AG04449 (cell line): ENCODE measurements around the gene DLD.
A peak's percentile ranks its signal among the peaks of the same experiment; 100 is the strongest.
"Not testable (repeated sequence)": the region's sequence is repeated elsewhere in the genome, so short reads cannot be mapped to it uniquely, and the experiment has no call there.

ENCODE experiments used
- CTCF ChIA-PET: fragments of 350-600 bp; formaldehyde crosslinking; extraction: SDS; loops from one replicate; lab custom pipeline; 2021; ENCODE audit warnings: antibody characterized with exemption; lab: Yijun Ruan, JAX
- POLR2A ChIA-PET: fragments of 400-600, 350-600 bp; formaldehyde crosslinking; extraction: SDS; loops from one replicate; lab custom pipeline; 2020; ENCODE audit warnings: antibody characterized with exemption, inconsistent platforms; lab: Yijun Ruan, JAX
- DNase-seq: peaks from one replicate; pipeline ENCODE4 v3.0.0-alpha.2; 2010; ENCODE audit warnings: low read depth, low spot score
- H3K4me3 ChIP-seq: 2 replicates; pipeline ENCODE4 v1.5.1; 2011; ENCODE audit warnings: low read depth, mild to moderate bottlenecking, control low read depth, low read length
- TF ChIP-seq, protein P1 (sequence below): IDR thresholded peaks from one replicate; pipeline ENCODE4 v1.5.1; 2011; ENCODE audit warnings: mild to moderate bottlenecking, moderate library complexity, low read length, control low read depth, inconsistent platforms; ENCODE audit not compliant: insufficient read depth; ENCODE audit errors: missing control alignments

The DLD gene, protein sequence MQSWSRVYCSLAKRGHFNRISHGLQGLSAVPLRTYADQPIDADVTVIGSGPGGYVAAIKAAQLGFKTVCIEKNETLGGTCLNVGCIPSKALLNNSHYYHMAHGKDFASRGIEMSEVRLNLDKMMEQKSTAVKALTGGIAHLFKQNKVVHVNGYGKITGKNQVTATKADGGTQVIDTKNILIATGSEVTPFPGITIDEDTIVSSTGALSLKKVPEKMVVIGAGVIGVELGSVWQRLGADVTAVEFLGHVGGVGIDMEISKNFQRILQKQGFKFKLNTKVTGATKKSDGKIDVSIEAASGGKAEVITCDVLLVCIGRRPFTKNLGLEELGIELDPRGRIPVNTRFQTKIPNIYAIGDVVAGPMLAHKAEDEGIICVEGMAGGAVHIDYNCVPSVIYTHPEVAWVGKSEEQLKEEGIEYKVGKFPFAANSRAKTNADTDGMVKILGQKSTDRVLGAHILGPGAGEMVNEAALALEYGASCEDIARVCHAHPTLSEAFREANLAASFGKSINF

DNA sequence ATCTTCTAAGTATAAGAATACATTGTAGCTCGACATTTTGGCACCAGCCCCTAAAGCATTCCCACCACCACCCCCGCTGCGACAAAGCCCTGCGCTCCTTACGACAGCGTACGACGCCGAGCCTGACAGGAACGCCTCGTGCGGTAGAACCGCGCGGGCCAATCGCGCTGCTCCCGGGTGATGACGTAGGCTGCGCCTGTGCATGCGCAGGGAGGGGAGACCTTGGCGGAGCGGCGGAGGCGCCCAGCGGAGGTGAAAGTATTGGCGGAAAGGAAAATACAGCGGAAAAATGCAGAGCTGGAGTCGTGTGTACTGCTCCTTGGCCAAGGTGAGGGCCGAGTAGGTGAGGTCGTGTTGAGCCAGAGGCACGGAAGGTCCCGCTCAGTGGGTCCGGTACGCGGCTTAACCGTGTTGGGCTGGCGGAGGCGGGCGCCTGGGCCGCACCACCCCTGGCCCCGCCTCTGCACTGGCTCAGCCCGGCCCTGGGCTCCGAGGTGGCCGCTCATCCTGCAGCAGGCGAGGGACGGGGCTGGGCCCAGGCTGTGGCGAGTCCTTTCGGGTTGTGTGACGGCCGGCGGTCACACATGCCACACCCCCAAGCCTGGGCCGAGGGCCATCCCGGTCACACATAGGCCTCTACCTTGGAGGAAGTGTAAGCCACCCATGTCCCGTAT lies at the start of gene DLD:
Gene DLD (plus strand): TSS at position 222 of the 674 bp plus-strand sequence. CDS start 68 bp downstream, at position 290.
- DNase-seq: peak; percentile 40
- TF ChIP-seq, protein P1, sequence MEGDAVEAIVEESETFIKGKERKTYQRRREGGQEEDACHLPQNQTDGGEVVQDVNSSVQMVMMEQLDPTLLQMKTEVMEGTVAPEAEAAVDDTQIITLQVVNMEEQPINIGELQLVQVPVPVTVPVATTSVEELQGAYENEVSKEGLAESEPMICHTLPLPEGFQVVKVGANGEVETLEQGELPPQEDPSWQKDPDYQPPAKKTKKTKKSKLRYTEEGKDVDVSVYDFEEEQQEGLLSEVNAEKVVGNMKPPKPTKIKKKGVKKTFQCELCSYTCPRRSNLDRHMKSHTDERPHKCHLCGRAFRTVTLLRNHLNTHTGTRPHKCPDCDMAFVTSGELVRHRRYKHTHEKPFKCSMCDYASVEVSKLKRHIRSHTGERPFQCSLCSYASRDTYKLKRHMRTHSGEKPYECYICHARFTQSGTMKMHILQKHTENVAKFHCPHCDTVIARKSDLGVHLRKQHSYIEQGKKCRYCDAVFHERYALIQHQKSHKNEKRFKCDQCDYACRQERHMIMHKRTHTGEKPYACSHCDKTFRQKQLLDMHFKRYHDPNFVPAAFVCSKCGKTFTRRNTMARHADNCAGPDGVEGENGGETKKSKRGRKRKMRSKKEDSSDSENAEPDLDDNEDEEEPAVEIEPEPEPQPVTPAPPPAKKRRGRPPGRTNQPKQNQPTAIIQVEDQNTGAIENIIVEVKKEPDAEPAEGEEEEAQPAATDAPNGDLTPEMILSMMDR: no peak
- ChIA-PET CTCF (interaction anchor here (0.9 to 6.9 kb wide), 5 partner anchors 11 to 255 kb away, joined by 3 to 76 read pairs (median 4); no protein-coding TSS in a partner anchor), POLR2A (interaction anchor here (1.5 kb wide), 1 partner anchor 11 kb away, joined by 4 read pairs; no protein-coding TSS in a partner anchor)
- peak within 1 kb of the TSS; percentile 93 for H3K4me3 ChIP-seq

DNA sequence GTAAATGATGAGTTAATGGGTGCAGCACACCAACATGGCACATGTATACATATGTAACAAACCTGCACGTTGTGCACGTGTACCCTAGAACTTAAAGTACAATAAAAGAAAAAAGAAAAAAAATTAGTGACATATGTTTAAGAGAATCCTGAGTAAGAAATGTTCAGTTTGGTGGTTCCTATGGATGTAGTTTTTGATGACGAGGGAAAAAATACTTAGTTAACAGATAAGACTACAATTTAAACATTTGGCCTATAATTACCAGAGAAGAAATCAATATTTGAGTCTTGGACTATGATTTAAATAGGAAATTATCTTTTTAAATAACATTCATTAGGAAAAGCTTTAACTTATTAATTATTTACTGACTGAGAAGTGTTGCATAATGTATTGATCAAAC lies 48.8 kb upstream of the DLD start:
- ChIA-PET POLR2A (no interaction called here), CTCF (no interaction called here)
- no peak overlapping the region for H3K4me3 ChIP-seq
- TF ChIP-seq, protein P1: no peak
- no peak for DNase-seq

DNA sequence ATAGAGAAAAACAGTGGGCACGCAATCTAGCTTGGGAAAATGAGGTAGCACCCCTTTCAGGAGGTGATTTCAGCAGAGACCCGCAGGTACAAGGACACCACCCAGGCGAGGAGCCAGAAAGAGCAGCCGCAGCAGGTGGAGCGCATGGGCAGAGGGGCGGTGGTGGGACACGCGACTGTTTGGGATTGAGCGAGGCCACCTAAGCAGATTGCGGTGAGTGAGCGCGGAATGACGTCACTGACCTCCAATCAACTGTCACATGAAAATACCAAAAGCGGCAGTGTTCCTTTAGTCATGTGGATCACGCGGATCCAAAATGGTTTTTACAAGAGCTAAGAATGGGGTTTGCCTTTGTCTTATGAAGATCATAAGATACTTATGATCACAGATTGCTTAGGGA lies 47.8 kb upstream of the DLD start:
- no peak overlapping the region for H3K4me3 ChIP-seq
- CTCF ChIA-PET: no interaction called here

DNA sequence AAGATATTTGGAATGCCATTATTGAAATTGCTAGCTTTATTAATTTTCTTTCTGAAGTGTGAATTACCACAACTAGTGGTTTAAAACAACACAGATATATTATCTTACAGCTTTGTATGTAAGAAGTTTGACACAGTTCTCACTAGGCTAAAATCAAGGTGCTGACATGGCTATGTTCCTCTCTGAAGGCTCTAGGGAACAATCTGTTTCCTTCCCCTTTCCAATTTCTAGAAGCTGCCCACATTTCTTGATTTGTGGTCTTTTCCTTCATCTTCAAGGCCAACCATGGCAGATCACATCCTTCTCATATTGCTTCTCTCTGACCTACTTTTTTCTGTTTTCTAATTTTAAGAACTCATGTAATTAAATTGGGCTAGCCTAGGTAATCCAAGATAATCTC lies 44.7 kb upstream of the DLD start:
- TF ChIP-seq, protein P1: no peak
- no peak for DNase-seq
- H3K4me3 ChIP-seq: no peak overlapping the region
- ChIA-PET CTCF (no interaction called here), POLR2A (no interaction called here)

More for the DNA sequence above, 47.8 kb upstream of the DLD start:
- POLR2A ChIA-PET: no interaction called here
- DNase-seq: no peak
- TF ChIP-seq, protein P1: no peak

DNA sequence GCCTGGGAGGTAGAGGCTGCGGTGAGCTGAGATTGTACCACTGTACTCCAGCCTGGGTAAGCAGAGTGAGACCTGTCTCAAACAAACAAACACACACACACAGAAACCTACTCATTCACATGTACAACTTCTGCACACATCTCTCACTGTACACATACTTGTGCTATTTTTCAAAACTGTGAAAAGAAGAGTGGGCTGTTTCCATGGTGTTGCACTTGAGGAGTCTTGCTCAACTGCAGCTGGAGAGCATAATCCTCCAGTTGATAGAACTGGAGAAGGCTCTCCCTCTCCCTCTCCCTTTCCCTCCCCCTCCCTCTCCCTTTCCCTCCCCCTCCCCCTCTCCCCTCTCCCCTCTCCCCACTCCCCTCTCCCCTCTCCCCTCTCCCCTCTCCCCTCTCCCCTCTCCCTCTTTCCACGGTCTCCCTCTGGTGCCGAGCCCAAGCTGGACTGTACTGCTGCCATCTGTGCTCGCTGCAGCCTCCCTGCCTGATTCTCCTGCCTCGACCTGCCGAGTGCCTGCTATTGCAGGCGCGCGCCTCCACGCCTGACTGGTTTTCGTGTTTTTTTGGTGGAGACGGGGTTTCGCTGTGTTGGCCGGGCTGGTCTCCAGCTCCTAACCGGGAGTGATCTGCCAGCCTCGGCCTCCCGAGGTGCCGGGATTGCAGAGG lies 43.7 kb upstream of the DLD start:
- CTCF ChIA-PET: no interaction called here
- TF ChIP-seq, protein P1: no peak
- H3K4me3 ChIP-seq: no peak overlapping the region
- POLR2A ChIA-PET: no interaction called here
- DNase-seq: no peak

DNA sequence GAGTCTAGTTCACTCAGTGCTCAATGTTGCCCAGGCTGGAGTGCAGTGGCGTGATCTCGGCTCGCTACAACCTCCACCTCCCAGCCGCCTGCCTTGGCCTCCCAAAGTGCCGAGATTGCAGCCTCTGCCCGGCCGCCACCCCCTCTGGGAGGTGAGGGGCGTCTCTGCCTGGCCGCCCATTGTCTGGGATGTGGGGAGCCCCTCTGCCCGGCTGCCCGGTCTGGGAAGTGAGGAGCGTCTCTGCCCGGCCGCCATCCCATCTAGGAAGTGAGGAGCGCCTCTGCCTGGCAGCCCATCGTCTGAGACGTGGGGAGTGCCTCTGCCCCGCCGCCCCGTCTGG lies 43.2 kb upstream of the DLD start:
- H3K4me3 ChIP-seq, POLR2A ChIA-PET, CTCF ChIA-PET, DNase-seq: not testable (repeated sequence)

DNA sequence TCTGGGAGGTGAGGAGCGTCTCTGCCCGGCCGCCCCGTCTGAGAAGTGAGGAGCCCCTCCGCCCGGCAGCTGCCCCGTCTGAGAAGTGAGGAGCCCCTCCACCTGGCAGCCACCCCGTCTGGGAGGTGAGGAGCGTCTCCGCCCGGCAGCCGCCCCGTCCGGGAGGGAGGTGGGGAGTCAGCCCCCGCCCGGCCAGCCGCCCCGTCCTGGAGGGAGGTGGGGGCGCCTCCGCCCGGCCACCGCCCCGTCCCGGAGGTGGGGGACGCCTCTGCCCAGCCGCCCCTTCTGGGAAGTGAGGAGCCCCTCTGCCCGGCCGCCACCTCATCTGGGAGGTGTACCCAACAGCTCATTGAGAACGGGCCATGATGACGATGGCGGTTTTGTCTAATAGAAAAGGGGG lies 42.8 kb upstream of the DLD start:
- DNase-seq, CTCF ChIA-PET, H3K4me3 ChIP-seq, POLR2A ChIA-PET: not testable (repeated sequence)
